ENCODE results near the gene SDF4.

- TF ChIP-seq CTCF (conservative IDR thresholded peaks at IDR 0.05; ENCODE audit: low read depth, low read length) (no peak), BHLHE40 (IDR thresholded peaks at IDR 0.05; ENCODE audit: low read depth, low read length) (no peak), POLR2A (IDR thresholded peaks at IDR 0.05; ENCODE audit: low read depth, low read length) (no peak), MAZ (IDR thresholded peaks at IDR 0.05; ENCODE audit: borderline replicate concordance, low read depth, low read length) (no peak), FOS (IDR thresholded peaks at IDR 0.05; ENCODE audit: low read depth, low read length) (no peak), NFE2L2 (IDR thresholded peaks at IDR 0.05; ENCODE audit: low read depth, low read length) (no peak)
Measured at GRCh38 chr1:1228596-1229321, 3.0 kb downstream of the SDF4 start.

Measured in IMR-90 (cell line).